Adrenal gland (tissue), 12 donors: Measurements from ENCODE around the gene NDNF. TPM values are rescaled to one million over a fixed set of nuclear protein-coding genes. Genes with fewer than 3 reads are reported as not detected.

Experiments
- DNase-seq, 7 donors: peaks; one replicate each; pipeline ENCODE4 v3.0.0-alpha.2; 2019 to 2020
- H3K27ac ChIP-seq, 5 donors: fragments of 200-600 bp; sonication (generic) in 4 of 5; 1 replicate in 3 of 5; 2 replicates in 2 of 5; pipeline versions ENCODE4 v1.5.1 to v1.8.0; 2016 to 2020; ENCODE audit warnings: mild to moderate bottlenecking in 1 of 5
- H3K27me3 ChIP-seq: fragments of 200-600 bp; 2 replicates; pipeline ENCODE4 v1.8.0; 2021
- H3K36me3 ChIP-seq, 2 donors: fragments of 200-600 bp; replicated peaks in 1 of 2; 1 replicate in 1 of 2; 2 replicates in 1 of 2; pipeline versions ENCODE4 v1.5.1 to v1.8.0; 2018 to 2022
- H3K4me1 ChIP-seq, 2 donors: fragments of 200-600 bp; replicated peaks in 1 of 2; 1 replicate in 1 of 2; 2 replicates in 1 of 2; pipeline versions ENCODE4 v1.5.1 to v1.8.0; 2018 to 2021
- H3K4me3 ChIP-seq, 4 donors: fragments of 200-600 bp; sonication (generic) in 3 of 4; one replicate each; pipeline ENCODE4 v1.5.1; 2016 to 2018
- H3K9me3 ChIP-seq, 3 donors: fragments of 200-600 bp; sonication (generic) in 1 of 3; replicated peaks in 1 of 3; 1 replicate in 2 of 3; 2 replicates in 1 of 3; pipeline versions ENCODE4 v1.5.1 to v1.8.0; 2016 to 2021
- POLR2A ChIP-seq, 2 donors: fragments of 450-650 bp; IDR thresholded peaks; one replicate each; pipeline ENCODE4 v1.6.1; 2017; ENCODE audit warnings: antibody characterized with exemption in 2 of 2, mild to moderate bottlenecking in 2 of 2, moderate library complexity in 1 of 2
- WGBS, 4 donors: extraction: QIAGEN DNeasy Blood & Tissue Kit in 2 of 4; methylation state at CpG; one replicate each; pipeline versions ENCODE4 v1.1.5 to v1.1.7; 2013 to 2017; 5-methylcytosine and 5-hydroxymethylcytosine counted together
- intact Hi-C, 2 donors: fragments of 100-400 bp; cut with DNase I; formaldehyde crosslinking; loops; one replicate each; pipeline versions ENCODE4 v1.14.1 to v1.15.0; 2022 to 2023
- polyA plus RNA-seq, 3 donors: library from polyadenylated mRNA; stranded (reverse); fragments of 200-250 nt in 2 of 3; fragments of 350-450 nt in 1 of 3; fragmentation: Illumina TruSeq in 1 of 3; extraction: RNeasy Lipid Tissue Mini Kit (QIAGEN cat#74804) in 1 of 3; gene quantifications; one replicate each; pipeline ENCODE4 v1.2.3, GENCODE V29; 2013 to 2014
- total RNA-seq, 9 donors: library from RNA; depleted of rRNA in 4 of 9; stranded (reverse); fragments of >200 nt in 4 of 9; fragments of 120-200 nt in 1 of 9; fragmentation: NEBNext Ultra II Directional in 1 of 9; extraction: Animal tissue kit (Norgen Biotek cat#: 25700) in 1 of 9; gene quantifications; one replicate each; pipeline versions ENCODE4 v1.1.0 to v1.2.4, GENCODE V29; 2013 to 2023
- TF ChIP-seq, protein P1 (sequence below), 6 experiments: fragments of 450-650 bp in 4 of 6; fragments of 200-600 bp in 2 of 6; sonication (generic) in 1 of 6; IDR thresholded peaks; 1 replicate in 5 of 6; 2 replicates in 1 of 6; pipeline versions ENCODE4 v1.5.1 to v1.8.0; 2016 to 2021; ENCODE audit warnings: antibody characterized with exemption in 6 of 6, mild to moderate bottlenecking in 2 of 6, moderate library complexity in 1 of 6
- donor health status: healthy with polysubstance abuse.
- donor health status: Bipolar disorder and iron deficiency.
- donor health status: DM: yes; HTN: yes; CAD: no.
- donor health status: DM: no; HTN: no; CAD: no.
- donor health status: DM: no; HTN: no; CAD: no.
- donor health status: DM: yes; HTN: yes; CAD: no.

Gene NDNF
- total and polyA plus RNA-seq, 12 donors: 0.26 to 8.3 (median 2.3) TPM

DNA sequence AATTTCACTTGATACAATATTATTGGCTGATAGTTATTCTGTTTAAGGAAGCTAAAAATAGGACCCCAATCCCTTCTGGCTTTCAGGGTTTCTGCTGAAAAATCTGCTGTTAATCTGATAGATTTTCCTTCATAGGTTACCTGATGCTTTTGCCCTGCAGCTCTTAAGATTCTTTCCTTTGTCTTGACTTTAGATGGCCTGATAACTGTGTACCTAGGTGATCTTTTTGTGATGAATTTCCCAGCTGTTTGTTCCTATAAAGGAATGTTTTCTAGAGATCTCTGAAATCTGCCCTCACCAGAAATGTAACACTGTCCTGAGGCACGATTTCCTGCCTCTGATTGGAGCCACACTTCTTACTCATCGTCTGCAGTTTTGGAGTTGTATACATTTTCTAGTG lies 80.5 kb downstream of the NDNF start:
- Histone ChIP-seq H3K36me3 (no peaks in the 10 kb centered on the region), H3K4me3 (no peak overlapping the region), H3K4me1 (no peaks in the 10 kb centered on the region), H3K27ac (no peak overlapping the region), H3K27me3 (no peaks in the 10 kb centered on the region), H3K9me3 (no peaks in the 10 kb centered on the region)
- intact Hi-C loops: no loop called here
- TF ChIP-seq, protein P1, sequence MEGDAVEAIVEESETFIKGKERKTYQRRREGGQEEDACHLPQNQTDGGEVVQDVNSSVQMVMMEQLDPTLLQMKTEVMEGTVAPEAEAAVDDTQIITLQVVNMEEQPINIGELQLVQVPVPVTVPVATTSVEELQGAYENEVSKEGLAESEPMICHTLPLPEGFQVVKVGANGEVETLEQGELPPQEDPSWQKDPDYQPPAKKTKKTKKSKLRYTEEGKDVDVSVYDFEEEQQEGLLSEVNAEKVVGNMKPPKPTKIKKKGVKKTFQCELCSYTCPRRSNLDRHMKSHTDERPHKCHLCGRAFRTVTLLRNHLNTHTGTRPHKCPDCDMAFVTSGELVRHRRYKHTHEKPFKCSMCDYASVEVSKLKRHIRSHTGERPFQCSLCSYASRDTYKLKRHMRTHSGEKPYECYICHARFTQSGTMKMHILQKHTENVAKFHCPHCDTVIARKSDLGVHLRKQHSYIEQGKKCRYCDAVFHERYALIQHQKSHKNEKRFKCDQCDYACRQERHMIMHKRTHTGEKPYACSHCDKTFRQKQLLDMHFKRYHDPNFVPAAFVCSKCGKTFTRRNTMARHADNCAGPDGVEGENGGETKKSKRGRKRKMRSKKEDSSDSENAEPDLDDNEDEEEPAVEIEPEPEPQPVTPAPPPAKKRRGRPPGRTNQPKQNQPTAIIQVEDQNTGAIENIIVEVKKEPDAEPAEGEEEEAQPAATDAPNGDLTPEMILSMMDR (IDR thresholded peaks at IDR 0.05): no peak
- TF ChIP-seq POLR2A (IDR thresholded peaks at IDR 0.05): no peak
- DNase-seq: no peak
- 82 to 87% (median 85%) methylated on average over 2 of the region's 2 CpGs for WGBS, 4 donors

DNA sequence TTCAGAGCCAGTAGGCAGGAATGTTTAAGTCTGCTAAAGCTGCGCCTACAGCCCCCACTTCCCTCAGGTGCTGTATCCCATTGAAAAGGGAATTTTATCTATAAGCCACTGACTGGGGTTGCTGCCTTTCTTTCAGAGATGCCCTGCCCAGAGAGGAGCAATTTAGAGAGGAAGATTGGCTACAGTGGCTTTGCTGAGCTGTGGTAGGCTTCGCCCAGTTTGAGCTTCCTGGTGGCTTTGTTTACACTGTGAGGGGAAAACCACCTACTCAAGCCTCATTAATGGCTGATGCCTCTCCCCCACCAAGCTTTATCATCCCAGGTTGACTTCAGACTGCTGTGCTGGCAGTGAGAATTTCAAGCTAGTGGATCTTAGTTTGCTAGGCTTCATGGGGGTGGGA lies 82.1 kb downstream of the NDNF start:
- TF ChIP-seq, protein P1 (IDR thresholded peaks at IDR 0.05): no peak
- no peak for TF ChIP-seq POLR2A (IDR thresholded peaks at IDR 0.05)
- WGBS, 4 donors: 95 to 100% (median 95%) methylated on average over 2 of the region's 2 CpGs; no CpG with 5 or more reads in 1 of the 4 donors
- H3K4me3 ChIP-seq: no peak overlapping the region
- H3K27me3 ChIP-seq: no peaks in the 10 kb centered on the region
- no peak overlapping the region for H3K27ac ChIP-seq
- no peak for DNase-seq
- no peaks in the 10 kb centered on the region for H3K9me3 ChIP-seq
- no peaks in the 10 kb centered on the region for H3K4me1 ChIP-seq
- no peaks in the 10 kb centered on the region for H3K36me3 ChIP-seq
- intact Hi-C loops: no loop called here

Other genes with a start within 250 kb of the NDNF start
- gene PRDM5, start 149.8 kb downstream of the NDNF start, total RNA-seq: 10 to 100 TPM in 7 of 9 donors, 1 to 10 TPM in 2; 7.1 to 26.1 (median 15.5) TPM
- gene PRDM5, start 149.8 kb downstream of the NDNF start, polyA plus RNA-seq: 1 to 10 TPM; 3.4 to 6.2 (median 3.6) TPM
- gene TNIP3, start 91.8 kb upstream of the NDNF start, total RNA-seq: under 1 TPM in 4 of 9 donors, not detected in 5; 0.11 to 0.54 (median 0.22) TPM
- gene TNIP3, start 91.8 kb upstream of the NDNF start, polyA plus RNA-seq: under 1 TPM in 2 of 3 donors, not detected in 1; 0.10 to 0.24 TPM